ENCODE results near the gene BLCAP. TPM values are rescaled to one million over a fixed set of nuclear protein-coding genes. Genes with fewer than 3 reads are reported as not detected.

BLCAP gene
- total RNA-seq, 2 experiments from 2014 or later = 14.2 to 16.2 TPM

DNA sequence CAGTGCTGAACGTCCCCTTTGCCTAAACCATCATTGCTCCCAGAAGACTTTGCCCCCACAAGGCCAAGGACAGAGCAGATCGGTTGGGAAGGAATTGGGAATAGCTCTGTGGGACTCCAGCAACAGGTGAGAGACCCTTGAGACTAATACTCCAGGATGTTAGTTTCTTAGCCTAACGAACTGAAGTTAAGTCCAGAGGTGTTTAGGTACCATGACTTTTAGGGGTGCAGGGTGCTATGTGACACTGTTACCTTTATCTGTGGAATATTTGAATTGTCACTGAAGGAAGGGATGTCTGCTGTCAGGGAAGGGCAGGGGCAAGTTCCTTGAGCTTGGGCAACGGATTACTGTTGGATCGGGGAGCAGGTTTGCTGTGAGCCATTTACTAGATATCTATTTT is 1.9 kb downstream of the BLCAP start:
- Mint-ChIP-seq H3K36me3 (ENCODE audit: low read depth) (peaks cover 3% of the 10 kb centered on the region), H3K27ac (no peak overlapping the region), H3K27me3 (ENCODE audit: low read depth) (no peaks in the 10 kb centered on the region), H3K4me1 (ENCODE audit: low read depth) (peaks cover 44% of the 10 kb centered on the region), H3K9me3 (no peaks in the 10 kb centered on the region), H3K4me3 (no peak overlapping the region)
- CTCF ChIA-PET = interaction anchor here (0.6 kb wide), 1 partner anchor 330 kb away, joined by 3 read pairs; no protein-coding TSS in a partner anchor
- DNase-seq = no peak
- intact Hi-C loops (cut with micrococcal nuclease) = loop anchor here (2.0 to 5.0 kb wide), 6 partner anchors 119 to 1574 kb away; partner anchors contain the start of genes MANBAL and SCAND1

DNA sequence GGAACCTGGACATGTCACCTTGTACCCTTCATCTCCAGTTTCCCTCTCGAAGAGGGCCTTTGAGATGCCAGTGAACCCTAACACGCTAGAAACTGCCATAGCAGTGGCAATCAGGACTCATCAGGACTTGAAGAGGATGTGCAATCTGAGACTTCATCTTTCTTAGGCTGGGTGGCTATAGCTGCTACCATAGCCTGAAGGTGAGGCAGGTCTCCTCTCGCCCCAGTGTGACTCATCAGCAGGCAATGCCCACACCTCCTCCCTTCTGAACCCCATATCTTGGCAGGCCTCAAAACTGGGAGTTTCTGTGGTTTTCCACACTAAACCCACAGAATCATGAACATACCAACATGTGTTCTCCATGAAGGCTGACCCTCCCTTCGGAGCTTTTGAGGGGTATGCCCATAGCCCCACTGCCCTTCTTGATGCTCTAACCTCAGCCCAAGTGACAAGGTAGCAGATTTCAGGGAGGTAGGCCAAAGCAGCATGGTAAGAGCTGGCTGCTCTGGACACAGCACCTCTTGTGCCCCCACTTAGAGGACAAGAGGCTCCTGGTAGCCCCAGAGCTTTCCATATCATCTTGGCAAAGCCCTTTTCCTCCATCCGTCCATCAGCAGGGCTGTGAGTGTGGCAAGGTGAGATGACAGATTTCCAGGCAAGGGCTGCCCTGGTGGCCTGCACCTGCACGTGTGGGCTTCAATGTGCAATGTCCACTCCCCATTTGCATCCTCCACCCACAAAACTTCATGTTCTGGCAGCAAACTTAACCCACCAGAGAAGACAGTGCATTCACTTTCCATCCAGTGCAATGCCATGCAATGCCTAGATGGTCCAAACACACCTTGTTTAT is 2.6 kb downstream of the BLCAP start:
- peak; percentile 34 for DNase-seq
- Mint-ChIP-seq H3K27me3 (ENCODE audit: low read depth) (no peaks in the 10 kb centered on the region), H3K9me3 (no peaks in the 10 kb centered on the region), H3K4me3 (no peak overlapping the region), H3K27ac (no peak overlapping the region), H3K4me1 (ENCODE audit: low read depth) (peaks cover 48% of the 10 kb centered on the region), H3K36me3 (ENCODE audit: low read depth) (peaks cover 3% of the 10 kb centered on the region)
- intact Hi-C loops (cut with micrococcal nuclease) = loop anchor here (5.0 kb wide), 3 partner anchors 118 to 1573 kb away; partner anchors contain the start of genes MANBAL and SCAND1
- CTCF ChIA-PET = interaction anchor here (0.6 kb wide), 2 partner anchors 20 to 329 kb away, joined by 3 read pairs; no protein-coding TSS in a partner anchor

DNA sequence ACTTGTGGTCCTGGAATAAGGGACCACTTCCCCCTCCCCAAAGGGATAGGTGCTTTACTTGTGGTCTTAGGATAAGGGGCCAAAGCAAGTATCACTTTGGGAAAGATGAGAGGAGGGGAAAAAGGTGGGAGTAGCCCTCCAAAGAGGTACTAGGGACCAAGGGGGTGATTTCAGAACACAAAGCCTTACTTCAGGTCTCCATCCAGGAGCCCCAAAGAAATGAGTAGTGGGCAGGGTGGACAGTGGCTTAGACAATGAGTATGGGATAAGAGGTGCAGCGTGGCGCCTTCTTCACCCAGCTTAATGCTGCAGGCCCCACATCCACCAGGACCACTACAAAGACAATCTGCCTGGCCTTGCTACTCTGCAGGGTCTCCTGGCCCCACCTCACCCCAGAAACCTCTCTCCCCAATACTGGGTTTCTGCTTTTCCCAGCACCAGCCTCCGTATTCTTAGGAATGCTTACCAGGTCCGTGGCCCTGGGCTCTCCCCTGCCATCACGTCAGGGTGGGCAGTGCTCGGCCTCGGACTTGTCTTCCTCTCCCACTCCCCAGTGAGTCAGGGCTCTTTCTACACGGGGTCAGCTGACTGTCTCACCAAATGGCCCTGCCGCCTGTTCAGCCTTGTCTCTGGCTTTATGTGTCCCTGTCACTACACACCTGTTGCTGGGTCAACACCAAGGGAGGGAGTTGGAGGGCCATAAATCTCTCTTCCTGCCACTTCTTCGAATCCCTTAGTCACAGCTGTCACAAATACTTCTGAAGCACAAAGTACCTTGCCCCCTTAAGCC is 3.6 kb downstream of the BLCAP start:
- no peak for DNase-seq
- intact Hi-C loops (cut with micrococcal nuclease) = no loop called here
- no peaks in the 10 kb centered on the region for H3K27me3 Mint-ChIP-seq (ENCODE audit: low read depth)
- no peaks in the 10 kb centered on the region for H3K9me3 Mint-ChIP-seq
- H3K27ac Mint-ChIP-seq = no peak overlapping the region
- peaks cover 47% of the 10 kb centered on the region for H3K4me1 Mint-ChIP-seq (ENCODE audit: low read depth)
- no peak overlapping the region for H3K4me3 Mint-ChIP-seq
- CTCF ChIA-PET = no interaction called here
- peaks cover 3% of the 10 kb centered on the region for H3K36me3 Mint-ChIP-seq (ENCODE audit: low read depth)

DNA sequence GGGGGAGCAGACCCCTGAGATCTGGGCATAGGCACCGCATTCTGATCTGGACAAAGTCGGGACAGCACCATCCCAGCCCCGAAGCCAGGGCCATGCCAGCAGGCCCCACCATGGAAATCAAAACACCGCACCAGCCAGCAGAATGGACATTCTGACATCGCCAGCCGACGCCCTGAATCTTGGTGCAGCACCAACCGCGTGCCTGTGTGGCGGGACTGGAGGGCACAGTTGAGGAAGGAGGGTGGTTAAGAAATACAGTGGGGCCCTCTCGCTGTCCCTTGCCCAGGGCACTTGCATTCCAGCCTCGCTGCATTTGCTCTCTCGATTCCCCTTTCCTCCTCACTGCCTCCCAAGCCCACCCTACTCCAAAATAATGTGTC is 4.7 kb downstream of the BLCAP start:
- peaks cover 7% of the 10 kb centered on the region for H3K36me3 Mint-ChIP-seq (ENCODE audit: low read depth)
- no peak for DNase-seq
- H3K27ac Mint-ChIP-seq = no peak overlapping the region
- CTCF ChIA-PET = no interaction called here
- peaks cover 43% of the 10 kb centered on the region for H3K4me1 Mint-ChIP-seq (ENCODE audit: low read depth)
- H3K4me3 Mint-ChIP-seq = no peak overlapping the region
- intact Hi-C loops (cut with micrococcal nuclease) = no loop called here
- H3K9me3 Mint-ChIP-seq = no peaks in the 10 kb centered on the region
- H3K27me3 Mint-ChIP-seq (ENCODE audit: low read depth) = no peaks in the 10 kb centered on the region

DNA sequence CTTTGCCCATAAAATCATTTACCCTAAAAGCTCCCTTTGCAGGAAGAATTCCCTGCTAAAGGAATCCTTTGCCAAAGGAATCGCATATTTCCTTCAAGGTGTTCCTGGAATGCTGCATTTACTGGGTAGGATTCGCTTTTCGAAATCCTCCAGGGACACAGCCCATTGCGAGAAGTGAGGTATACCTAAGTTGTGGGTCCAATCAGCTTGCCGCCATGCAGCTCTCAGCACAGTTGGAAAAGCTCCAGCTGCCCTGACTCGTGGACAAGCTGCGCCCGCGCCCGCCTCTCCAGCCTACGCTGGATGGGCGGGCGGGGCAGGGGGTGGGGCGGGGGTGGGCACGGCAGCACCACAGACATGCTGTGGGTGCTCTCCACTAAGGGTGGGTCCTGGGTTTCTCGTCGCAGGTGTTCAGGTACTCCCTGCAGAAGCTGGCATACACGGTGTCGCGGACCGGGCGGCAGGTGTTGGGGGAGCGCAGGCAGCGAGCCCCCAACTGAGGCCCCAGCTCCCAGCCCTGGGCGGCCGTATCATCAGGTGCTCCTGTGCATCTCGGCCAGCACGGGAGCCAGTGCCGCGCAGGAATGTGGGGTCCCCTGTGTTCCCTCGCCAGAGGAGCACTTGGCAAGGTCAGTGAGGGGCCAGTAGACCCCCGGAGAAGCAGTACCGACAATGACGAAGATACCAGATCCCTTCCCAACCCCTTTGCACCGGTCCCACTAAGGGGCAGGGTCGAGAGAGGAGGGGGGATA is 5.2 kb downstream of the BLCAP start:
- Mint-ChIP-seq H3K9me3 (no peaks in the 10 kb centered on the region), H3K36me3 (ENCODE audit: low read depth) (peaks cover 9% of the 10 kb centered on the region), H3K27me3 (ENCODE audit: low read depth) (no peaks in the 10 kb centered on the region), H3K27ac (no peak overlapping the region), H3K4me1 (ENCODE audit: low read depth) (peaks cover 43% of the 10 kb centered on the region), H3K4me3 (no peak overlapping the region)
- CTCF ChIA-PET = no interaction called here
- intact Hi-C loops (cut with micrococcal nuclease) = no loop called here
- no peak for DNase-seq

DNA sequence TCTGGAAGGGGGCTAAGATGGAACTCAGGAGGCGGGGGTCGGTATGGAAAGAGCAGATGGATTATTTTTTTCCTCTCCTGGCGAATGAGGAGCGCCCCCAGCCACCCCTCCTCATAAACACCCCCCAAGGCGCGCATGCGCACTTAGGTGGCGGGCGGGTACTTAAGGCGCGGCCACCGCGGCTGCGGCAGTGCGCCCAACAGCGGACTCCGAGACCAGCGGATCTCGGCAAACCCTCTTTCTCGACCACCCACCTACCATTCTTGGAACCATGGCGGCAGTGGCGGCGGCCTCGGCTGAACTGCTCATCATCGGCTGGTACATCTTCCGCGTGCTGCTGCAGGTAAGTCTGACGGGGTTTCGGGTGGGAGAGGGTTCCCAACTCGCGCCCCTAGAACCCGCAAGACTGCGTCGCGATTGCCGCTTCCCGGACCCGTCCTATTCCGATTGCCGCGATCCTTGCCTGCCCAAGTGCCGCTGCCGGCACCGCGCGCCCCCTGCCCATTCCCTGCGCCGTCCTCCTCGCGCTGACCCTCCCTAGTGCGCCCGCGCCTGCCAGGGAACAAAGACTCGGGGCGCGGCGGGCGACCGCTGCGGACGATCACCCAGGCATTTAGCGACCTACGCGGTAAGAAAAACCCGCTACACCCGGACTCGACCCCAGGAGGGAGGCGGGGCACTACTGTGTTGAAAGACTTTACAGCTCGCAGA is 6.5 kb downstream of the BLCAP start, which contains the start of gene NNAT:
NNAT (plus strand) TSS at position 190 of the 711 bp plus-strand sequence; CDS start at position 272, 82 bp downstream.
- no peak for DNase-seq
- no peaks in the 10 kb centered on the region for H3K9me3 Mint-ChIP-seq
- H3K4me1 Mint-ChIP-seq (ENCODE audit: low read depth) = peaks cover 40% of the 10 kb centered on the region
- intact Hi-C loops (cut with micrococcal nuclease) = no loop called here
- no peaks in the 10 kb centered on the region for H3K27me3 Mint-ChIP-seq (ENCODE audit: low read depth)
- H3K36me3 Mint-ChIP-seq (ENCODE audit: low read depth) = peaks cover 9% of the 10 kb centered on the region
- H3K4me3 Mint-ChIP-seq = peak within 1 kb of the TSS; percentile 64
- no peak within 1 kb of the TSS for H3K27ac Mint-ChIP-seq
- CTCF ChIA-PET = no interaction called here

DNA sequence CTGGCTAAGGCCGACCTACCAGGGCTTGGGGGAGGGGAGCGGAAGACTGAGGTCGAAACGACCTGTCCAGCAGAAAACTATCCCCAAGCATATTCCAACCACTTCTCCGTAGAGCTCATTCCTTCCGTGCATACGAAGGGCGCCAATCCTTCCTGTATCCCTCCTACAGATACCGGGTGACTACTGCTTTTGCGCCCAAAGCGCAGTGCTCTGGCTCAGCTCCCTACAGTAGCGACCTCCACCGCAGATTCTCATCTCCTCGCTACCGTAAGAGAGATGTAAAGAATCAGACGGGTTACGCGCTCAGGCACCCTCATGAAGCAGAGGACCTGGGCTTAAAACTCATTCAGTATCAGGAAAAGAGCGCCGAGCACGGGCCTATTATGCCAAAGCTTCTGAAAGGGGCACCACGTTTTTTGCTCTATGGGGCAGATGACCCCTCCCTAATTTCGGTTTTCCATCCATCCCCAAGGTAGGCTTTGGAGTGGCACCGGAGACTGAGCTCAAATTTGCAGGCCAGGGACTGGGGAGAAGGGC is 7.2 kb downstream of the BLCAP start:
- Mint-ChIP-seq H3K27ac (no peak overlapping the region), H3K4me1 (ENCODE audit: low read depth) (peaks cover 34% of the 10 kb centered on the region), H3K36me3 (ENCODE audit: low read depth) (peaks cover 9% of the 10 kb centered on the region), H3K27me3 (ENCODE audit: low read depth) (no peaks in the 10 kb centered on the region), H3K4me3 (peak overlapping the region; percentile 64), H3K9me3 (no peaks in the 10 kb centered on the region)
- DNase-seq = no peak
- CTCF ChIA-PET = interaction anchor here (0.6 kb wide), 1 partner anchor 477 kb away, joined by 3 read pairs; no protein-coding TSS in a partner anchor
- intact Hi-C loops (cut with micrococcal nuclease) = no loop called here

DNA sequence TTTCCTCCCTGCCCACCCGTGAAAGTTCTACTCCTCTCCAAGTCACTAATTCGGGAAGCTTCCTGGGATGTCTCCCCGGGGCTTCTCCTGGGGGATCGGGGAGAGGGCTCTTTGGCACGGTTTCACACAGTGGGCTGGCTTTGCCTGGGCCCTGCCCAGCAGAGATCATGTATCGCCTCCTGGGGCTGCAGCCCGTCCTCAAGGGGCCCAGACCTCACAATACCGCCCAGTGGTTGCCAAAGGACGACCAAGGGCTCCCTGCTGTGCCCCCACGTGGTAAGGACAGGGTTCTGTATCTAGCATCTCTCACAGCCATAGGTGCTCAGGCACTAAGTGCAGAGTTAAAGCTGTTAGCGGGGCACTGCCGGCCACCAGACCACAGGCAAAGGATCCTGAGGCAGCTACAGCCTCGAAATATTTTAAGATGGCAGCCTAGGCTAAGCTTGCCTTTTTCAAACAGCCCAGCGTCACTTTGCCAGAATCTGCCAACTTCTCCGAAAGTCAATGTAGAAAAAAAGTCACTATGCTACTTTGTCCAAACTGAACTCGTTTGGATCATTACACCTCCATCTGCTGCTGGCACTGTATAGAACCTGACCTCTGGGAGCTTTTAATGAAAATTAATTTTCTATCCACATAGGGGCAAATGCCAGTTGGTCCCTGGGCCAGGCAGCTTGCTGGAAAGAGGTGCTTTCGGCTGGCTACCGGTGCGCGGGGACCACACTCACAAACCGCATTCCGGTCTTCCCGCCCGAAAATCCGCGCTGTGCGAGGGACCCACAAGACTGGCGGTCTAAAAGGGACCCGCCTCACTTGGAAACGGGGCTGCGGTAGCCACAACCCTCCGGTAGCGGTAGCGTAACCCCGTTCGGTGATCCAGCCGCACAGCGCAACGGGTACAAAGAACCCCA is 7.9 kb downstream of the BLCAP start:
- Mint-ChIP-seq H3K4me3 (peak overlapping the region; percentile 64), H3K27me3 (ENCODE audit: low read depth) (no peaks in the 10 kb centered on the region), H3K27ac (no peak overlapping the region), H3K9me3 (no peaks in the 10 kb centered on the region), H3K4me1 (ENCODE audit: low read depth) (peaks cover 27% of the 10 kb centered on the region), H3K36me3 (ENCODE audit: low read depth) (peaks cover 9% of the 10 kb centered on the region)
- CTCF ChIA-PET = no interaction called here
- DNase-seq = no peak
- intact Hi-C loops (cut with micrococcal nuclease) = no loop called here

DNA sequence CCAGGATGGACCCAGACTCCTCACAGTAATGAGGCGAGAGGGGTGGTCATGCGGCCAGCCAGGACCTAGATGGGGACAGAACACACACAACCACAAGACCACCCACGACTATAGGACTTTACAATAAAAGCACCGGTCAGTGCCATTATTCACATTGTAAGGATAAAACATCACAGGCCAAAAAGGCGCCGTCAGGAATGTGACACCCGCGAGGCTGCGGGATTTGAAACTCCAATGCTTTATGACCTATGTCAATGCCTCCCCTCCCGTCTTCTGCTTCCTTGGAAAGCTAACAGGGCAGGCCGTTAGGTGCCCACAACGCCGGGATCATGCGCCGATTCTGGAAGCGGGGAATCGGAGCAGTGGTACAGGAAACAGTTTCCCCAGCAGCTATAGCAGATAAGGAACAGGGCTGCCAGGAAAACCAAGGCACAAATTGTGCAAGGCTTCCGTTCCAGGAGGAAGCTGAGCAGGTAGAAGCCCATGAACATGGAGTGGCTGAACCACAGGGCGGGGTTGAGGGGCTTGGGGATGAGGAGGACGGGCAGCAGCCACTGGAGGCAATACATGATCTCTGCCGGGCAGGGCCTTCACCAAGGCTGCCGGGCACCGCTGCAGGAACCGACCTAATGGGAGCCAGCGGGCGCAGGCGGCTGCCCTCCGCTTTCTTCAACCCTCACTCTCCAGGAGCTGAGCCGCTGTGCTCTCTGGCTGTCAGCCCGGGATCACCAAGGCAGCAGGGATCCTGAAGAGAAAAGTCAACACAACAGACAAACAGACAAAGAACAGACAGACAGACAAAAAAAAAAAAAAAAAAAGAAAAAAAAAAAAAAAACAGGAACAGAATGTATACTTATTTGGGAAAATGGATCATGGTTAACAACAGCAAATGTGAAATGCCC is 8.8 kb downstream of the BLCAP start:
- peaks cover 9% of the 10 kb centered on the region for H3K36me3 Mint-ChIP-seq (ENCODE audit: low read depth)
- CTCF ChIA-PET = no interaction called here
- no peak overlapping the region for H3K4me3 Mint-ChIP-seq
- no peak overlapping the region for H3K27ac Mint-ChIP-seq
- H3K27me3 Mint-ChIP-seq (ENCODE audit: low read depth) = no peaks in the 10 kb centered on the region
- peaks cover 19% of the 10 kb centered on the region for H3K4me1 Mint-ChIP-seq (ENCODE audit: low read depth)
- no peaks in the 10 kb centered on the region for H3K9me3 Mint-ChIP-seq
- no peak for DNase-seq
- intact Hi-C loops (cut with micrococcal nuclease) = no loop called here

DNA sequence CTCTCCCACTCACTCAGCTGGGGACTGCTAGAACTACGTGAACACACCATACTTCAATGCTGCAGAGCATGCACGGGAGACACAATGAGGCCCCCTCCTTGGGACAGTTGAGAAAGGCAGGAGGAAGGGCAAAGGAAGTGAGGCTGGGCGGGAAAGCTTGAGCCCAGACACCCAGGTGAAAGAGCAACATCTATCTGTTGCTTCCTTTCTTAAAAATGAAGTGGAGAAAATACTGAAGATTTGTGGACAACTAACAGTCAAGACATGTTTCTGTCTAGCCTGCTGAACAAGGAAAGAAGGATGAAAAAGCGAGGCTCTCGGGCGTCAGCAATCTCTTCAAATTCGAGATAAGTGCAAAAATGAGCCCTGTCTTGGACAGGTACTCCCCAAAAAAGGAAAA is 9.6 kb downstream of the BLCAP start:
- no peaks in the 10 kb centered on the region for H3K9me3 Mint-ChIP-seq
- peaks cover 11% of the 10 kb centered on the region for H3K4me1 Mint-ChIP-seq (ENCODE audit: low read depth)
- intact Hi-C loops (cut with micrococcal nuclease) = no loop called here
- no peak overlapping the region for H3K4me3 Mint-ChIP-seq
- CTCF ChIA-PET = no interaction called here
- DNase-seq = no peak
- no peaks in the 10 kb centered on the region for H3K27me3 Mint-ChIP-seq (ENCODE audit: low read depth)
- H3K27ac Mint-ChIP-seq = no peak overlapping the region
- H3K36me3 Mint-ChIP-seq (ENCODE audit: low read depth) = peaks cover 6% of the 10 kb centered on the region
